ENCODE measurements around the gene LMAN1.

- no peak for TF ChIP-seq POLR2A (IDR thresholded peaks at IDR 0.05; ENCODE audit: low read depth, low read length)
- TF ChIP-seq POLR2AphosphoS5 (IDR thresholded peaks at IDR 0.05; ENCODE audit: low read depth, low read length): no peak
- no peak for TF ChIP-seq POU2F2 (IDR thresholded peaks at IDR 0.05; ENCODE audit: low read depth, low read length)
- TF ChIP-seq SPI1 (IDR thresholded peaks at IDR 0.05; ENCODE audit: low read depth, low read length): no peak
- TF ChIP-seq PAX5 (IDR thresholded peaks at IDR 0.05; ENCODE audit: insufficient read depth, low read length, severe bottlenecking): no peak
Measured at GRCh38 chr18:59328683-59329082, 30.4 kb downstream of the LMAN1 start.

Measured in GM12891 (cell line).